WERI-Rb-1 (cell line): Measurements from ENCODE around the gene XPO4.
"Not testable (repeated sequence)": the region's sequence is repeated elsewhere in the genome, so short reads cannot be mapped to it uniquely, and the experiment has no call there.

Experiments
- DNase-seq: peaks from one replicate; pipeline ENCODE4 v3.0.0-alpha.2; 2020
- H3K27ac ChIP-seq: fragments of 250-450 bp; sonication (Bioruptor Pico); 2 replicates; pipeline ENCODE4 v1.5.1; 2020; ENCODE audit warnings: mild to moderate bottlenecking, moderate library complexity
- H3K27me3 ChIP-seq: fragments of 250-450 bp; sonication (Bioruptor Pico); 2 replicates; pipeline ENCODE4 v1.5.1; 2021; ENCODE audit warnings: mild to moderate bottlenecking, low read depth, moderate library complexity; ENCODE audit not compliant: insufficient read depth, severe bottlenecking
- H3K36me3 ChIP-seq: fragments of 250-450 bp; sonication (Bioruptor Pico); 2 replicates; pipeline ENCODE4 v1.5.1; 2020; ENCODE audit warnings: mild to moderate bottlenecking, moderate library complexity
- H3K4me3 ChIP-seq: 2 replicates; pipeline ENCODE4 v1.5.1; 2011; ENCODE audit warnings: low read depth, mild to moderate bottlenecking, control low read depth, low read length
- H3K9me3 ChIP-seq: fragments of 250-450 bp; sonication (Bioruptor Pico); 2 replicates; pipeline ENCODE4 v1.5.1; 2021; ENCODE audit warnings: mild to moderate bottlenecking, moderate library complexity; ENCODE audit not compliant: severe bottlenecking
- CTCF ChIP-seq: IDR thresholded peaks from 2 replicates; pipeline ENCODE4 v1.5.1; 2011; ENCODE audit warnings: low read depth, mild to moderate bottlenecking, control low read depth, inconsistent platforms, low read length

Gene XPO4

GRCh38 chr13:20901668-20902437 is 693 bp downstream of the XPO4 start:
- Histone ChIP-seq H3K36me3 (peaks cover 34% of the 10 kb centered on the region), H3K9me3 (no peaks in the 10 kb centered on the region), H3K27ac (peak overlapping the region; percentile 95), H3K4me3 (peak overlapping the region; percentile 71), H3K27me3 (no peaks in the 10 kb centered on the region)
- DNase-seq, result peak; percentile 88
- no peak for TF ChIP-seq CTCF

- no peaks in the 10 kb centered on the region for H3K27me3 ChIP-seq
- no peak for TF ChIP-seq CTCF
- no peak overlapping the region for H3K4me3 ChIP-seq
- DNase-seq, result no peak
- peaks cover 29% of the 10 kb centered on the region for H3K36me3 ChIP-seq
- H3K9me3 ChIP-seq, result no peaks in the 10 kb centered on the region
- H3K27ac ChIP-seq, result no peak overlapping the region
Measured at GRCh38 chr13:20894245-20894644, 8.3 kb downstream of the XPO4 start.

- TF ChIP-seq CTCF, result no peak
- no peak overlapping the region for H3K27ac ChIP-seq
- no peaks in the 10 kb centered on the region for H3K27me3 ChIP-seq
- no peak for DNase-seq
- no peak overlapping the region for H3K4me3 ChIP-seq
- H3K36me3 ChIP-seq, result peaks cover 17% of the 10 kb centered on the region
- H3K9me3 ChIP-seq, result no peaks in the 10 kb centered on the region
Measured at GRCh38 chr13:20891768-20892167, 10.8 kb downstream of the XPO4 start.

GRCh38 chr13:20891034-20891433 is 11.5 kb downstream of the XPO4 start:
- no peak overlapping the region for H3K4me3 ChIP-seq
- H3K27ac ChIP-seq, result no peak overlapping the region
- no peaks in the 10 kb centered on the region for H3K9me3 ChIP-seq
- DNase-seq, result no peak
- no peaks in the 10 kb centered on the region for H3K27me3 ChIP-seq
- H3K36me3 ChIP-seq, result peaks cover 15% of the 10 kb centered on the region
- no peak for TF ChIP-seq CTCF

- DNase-seq, H3K9me3 ChIP-seq, H3K4me3 ChIP-seq, H3K27me3 ChIP-seq, H3K27ac ChIP-seq: not testable (repeated sequence)
- peaks cover 14% of the 10 kb centered on the region for H3K36me3 ChIP-seq
Measured at GRCh38 chr13:20890540-20890939, 12.0 kb downstream of the XPO4 start.

GRCh38 chr13:20882206-20882605 is 20.3 kb downstream of the XPO4 start:
- Histone ChIP-seq H3K9me3 (no peaks in the 10 kb centered on the region), H3K27me3 (no peaks in the 10 kb centered on the region), H3K4me3 (no peak overlapping the region), H3K36me3 (peaks cover 14% of the 10 kb centered on the region), H3K27ac (peak overlapping the region; percentile 15)
- peak; percentile 74 for DNase-seq
- no peak for TF ChIP-seq CTCF
